GM23338 (cell line): ENCODE results near the gene IDH3A. TPM values are rescaled to one million over a fixed set of nuclear protein-coding genes. Genes with fewer than 3 reads are reported as not detected.

Experiments
- ATAC-seq: fragments of 200-7000 bp; cut with Tn5 transposase; 3 replicates; pipeline ENCODE4 v1.9.1; 2020
- DNase-seq: peaks from one replicate; pipeline ENCODE4 v3.0.0-alpha.2; 2015; ENCODE audit warnings: low spot score
- H2AFZ ChIP-seq: fragments of 200-600 bp; sonication (generic); 2 replicates; pipeline ENCODE4 v1.8.0; 2016; ENCODE audit warnings: antibody characterized with exemption, mild to moderate bottlenecking, moderate library complexity
- H3F3A ChIP-seq: fragments of 200-600 bp; sonication (generic); replicated peaks from 2 replicates; pipeline ENCODE4 v1.8.0; 2017; ENCODE audit warnings: antibody characterized with exemption, mixed run types, low read depth
- H3K27ac ChIP-seq: fragments of 200-600 bp; sonication (generic); 2 replicates; pipeline ENCODE4 v1.6.1; 2016; ENCODE audit warnings: low read depth
- H3K27me3 ChIP-seq: fragments of 200-600 bp; sonication (generic); 2 replicates; pipeline ENCODE4 v1.8.0; 2016; ENCODE audit warnings: mild to moderate bottlenecking, mixed run types, moderate library complexity; ENCODE audit not compliant: insufficient read depth
- H3K36me3 ChIP-seq: fragments of 200-600 bp; sonication (generic); 2 replicates; pipeline ENCODE4 v1.8.0; 2016; ENCODE audit warnings: mild to moderate bottlenecking; ENCODE audit not compliant: insufficient read depth
- H3K4me1 ChIP-seq: fragments of 200-600 bp; sonication (generic); 2 replicates; pipeline ENCODE4 v1.8.0; 2016; ENCODE audit warnings: mild to moderate bottlenecking, moderate library complexity; ENCODE audit not compliant: insufficient read depth
- H3K4me2 ChIP-seq: fragments of 200-600 bp; sonication (generic); 2 replicates; pipeline ENCODE4 v1.7.1; 2017; ENCODE audit warnings: mixed run types
- H3K4me3 ChIP-seq: fragments of 200-600 bp; sonication (generic); 2 replicates; pipeline ENCODE4 v1.6.1; 2016; ENCODE audit warnings: mixed run types
- H3K79me2 ChIP-seq: fragments of 200-600 bp; sonication (generic); replicated peaks from 2 replicates; pipeline ENCODE4 v1.8.0; 2017; ENCODE audit warnings: mild to moderate bottlenecking; ENCODE audit not compliant: insufficient read depth
- H3K9me2 ChIP-seq: fragments of 200-600 bp; sonication (generic); 2 replicates; pipeline ENCODE4 v1.8.0; 2017; ENCODE audit not compliant: insufficient read depth
- H4K20me1 ChIP-seq: fragments of 200-600 bp; sonication (generic); replicated peaks from 2 replicates; pipeline ENCODE4 v1.8.0; 2017; ENCODE audit warnings: mild to moderate bottlenecking; ENCODE audit not compliant: insufficient read depth
- H3K27ac Mint-ChIP-seq: 2 replicates; pipeline ENCODE4 v1.8.0; 2020; ENCODE audit warnings: inconsistent platforms, mild to moderate bottlenecking, moderate library complexity, mixed read lengths
- H3K27me3 Mint-ChIP-seq: 3 replicates; pipeline ENCODE4 v1.8.0; 2022; ENCODE audit warnings: low read depth, mild to moderate bottlenecking, moderate library complexity, mixed read lengths, inconsistent platforms; ENCODE audit not compliant: insufficient read depth, poor library complexity
- H3K36me3 Mint-ChIP-seq: 3 replicates; pipeline ENCODE4 v1.8.0; 2021; ENCODE audit warnings: low read depth, mild to moderate bottlenecking, inconsistent platforms, moderate library complexity, mixed read lengths
- H3K4me1 Mint-ChIP-seq: 3 replicates; pipeline ENCODE4 v1.8.0; 2020; ENCODE audit warnings: mild to moderate bottlenecking, inconsistent platforms, mixed read lengths
- H3K4me3 Mint-ChIP-seq: 3 replicates; pipeline ENCODE4 v1.8.0; 2021; ENCODE audit warnings: moderate library complexity, mild to moderate bottlenecking, inconsistent platforms, mixed read lengths
- H3K9me3 Mint-ChIP-seq: 3 replicates; pipeline ENCODE4 v1.8.0; 2020; ENCODE audit warnings: moderate library complexity, mild to moderate bottlenecking, inconsistent platforms, mixed read lengths
- CREB1 ChIP-seq: fragments of 250-450 bp; sonication (Bioruptor Pico); IDR thresholded peaks from 2 replicates; pipeline ENCODE4 v1.5.0; 2020; ENCODE audit warnings: low read depth, mild to moderate bottlenecking, moderate library complexity
- EZH2phosphoT487 ChIP-seq: fragments of 200-600 bp; sonication (generic); IDR thresholded peaks from one replicate; pipeline ENCODE4 v1.8.1; 2018; ENCODE audit warnings: antibody characterized with exemption; ENCODE audit not compliant: unreplicated experiment
- NANOG ChIP-seq: IDR thresholded peaks from 2 replicates; pipeline ENCODE4 v1.6.1; 2016; ENCODE audit warnings: antibody characterized with exemption, borderline replicate concordance
- POLR2AphosphoS5 ChIP-seq: IDR thresholded peaks from 2 replicates; pipeline ENCODE4 v1.6.1; 2016; ENCODE audit warnings: antibody characterized with exemption, low read depth
- ZNF331 ChIP-seq: fragments of 250-450 bp; sonication (Bioruptor Pico); IDR thresholded peaks from 2 replicates; pipeline ENCODE4 v1.5.0; 2020; ENCODE audit warnings: low read depth, mild to moderate bottlenecking, moderate library complexity
- polyA plus RNA-seq: library from polyadenylated mRNA; unstranded; fragments of >200 nt; fragmentation: Nextera tagmentation; extraction: Ambion mirVana; gene quantifications from 2 replicates; pipeline ENCODE4 v1.2.1, GENCODE V29; 2016
- total RNA-seq: library from RNA; depleted of rRNA; stranded (reverse); fragments of >200 nt; shearing (Covaris generic); gene quantifications from 2 replicates; pipeline ENCODE4 v1.2.3, GENCODE V29; 2014
- TF ChIP-seq, protein P1 (sequence below): fragments of 250-450 bp; sonication (Bioruptor Pico); IDR thresholded peaks from 2 replicates; pipeline ENCODE4 v1.5.0; 2020; ENCODE audit warnings: mild to moderate bottlenecking, moderate library complexity
- TF ChIP-seq, protein P2 (sequence below), 2 experiments: fragments of 200-600 bp in 1 of 2; sonication (generic) in 1 of 2; conservative IDR thresholded peaks; 2 replicates each; pipeline versions ENCODE4 v1.5.1 to v1.6.1; 2016 to 2017; ENCODE audit warnings: antibody characterized with exemption in 2 of 2, low read depth in 2 of 2, mild to moderate bottlenecking in 2 of 2, moderate library complexity in 1 of 2

Gene IDH3A
- total and polyA plus RNA-seq, 2 experiments from 2014 or later = 24.1 to 41.6 TPM

DNA sequence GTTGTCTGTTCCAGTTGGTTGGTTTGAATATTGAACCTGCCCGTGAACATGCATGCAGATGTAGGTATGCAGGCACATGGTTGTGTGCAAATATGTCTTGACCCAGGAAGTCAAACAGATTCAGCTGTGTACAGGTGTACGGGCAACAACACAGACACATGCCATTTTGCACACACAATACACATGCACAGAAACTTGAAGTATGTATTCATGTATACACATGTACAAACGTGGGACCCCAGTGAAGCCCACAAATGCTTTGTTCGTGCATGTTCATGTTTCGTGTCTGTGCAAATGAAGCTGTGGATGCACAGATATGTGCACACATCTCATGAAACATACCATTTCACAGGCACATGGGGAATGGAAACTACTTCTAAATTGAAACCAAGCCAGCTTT lies 30.7 kb downstream of the IDH3A start (continued):
- TF ChIP-seq, protein P1, sequence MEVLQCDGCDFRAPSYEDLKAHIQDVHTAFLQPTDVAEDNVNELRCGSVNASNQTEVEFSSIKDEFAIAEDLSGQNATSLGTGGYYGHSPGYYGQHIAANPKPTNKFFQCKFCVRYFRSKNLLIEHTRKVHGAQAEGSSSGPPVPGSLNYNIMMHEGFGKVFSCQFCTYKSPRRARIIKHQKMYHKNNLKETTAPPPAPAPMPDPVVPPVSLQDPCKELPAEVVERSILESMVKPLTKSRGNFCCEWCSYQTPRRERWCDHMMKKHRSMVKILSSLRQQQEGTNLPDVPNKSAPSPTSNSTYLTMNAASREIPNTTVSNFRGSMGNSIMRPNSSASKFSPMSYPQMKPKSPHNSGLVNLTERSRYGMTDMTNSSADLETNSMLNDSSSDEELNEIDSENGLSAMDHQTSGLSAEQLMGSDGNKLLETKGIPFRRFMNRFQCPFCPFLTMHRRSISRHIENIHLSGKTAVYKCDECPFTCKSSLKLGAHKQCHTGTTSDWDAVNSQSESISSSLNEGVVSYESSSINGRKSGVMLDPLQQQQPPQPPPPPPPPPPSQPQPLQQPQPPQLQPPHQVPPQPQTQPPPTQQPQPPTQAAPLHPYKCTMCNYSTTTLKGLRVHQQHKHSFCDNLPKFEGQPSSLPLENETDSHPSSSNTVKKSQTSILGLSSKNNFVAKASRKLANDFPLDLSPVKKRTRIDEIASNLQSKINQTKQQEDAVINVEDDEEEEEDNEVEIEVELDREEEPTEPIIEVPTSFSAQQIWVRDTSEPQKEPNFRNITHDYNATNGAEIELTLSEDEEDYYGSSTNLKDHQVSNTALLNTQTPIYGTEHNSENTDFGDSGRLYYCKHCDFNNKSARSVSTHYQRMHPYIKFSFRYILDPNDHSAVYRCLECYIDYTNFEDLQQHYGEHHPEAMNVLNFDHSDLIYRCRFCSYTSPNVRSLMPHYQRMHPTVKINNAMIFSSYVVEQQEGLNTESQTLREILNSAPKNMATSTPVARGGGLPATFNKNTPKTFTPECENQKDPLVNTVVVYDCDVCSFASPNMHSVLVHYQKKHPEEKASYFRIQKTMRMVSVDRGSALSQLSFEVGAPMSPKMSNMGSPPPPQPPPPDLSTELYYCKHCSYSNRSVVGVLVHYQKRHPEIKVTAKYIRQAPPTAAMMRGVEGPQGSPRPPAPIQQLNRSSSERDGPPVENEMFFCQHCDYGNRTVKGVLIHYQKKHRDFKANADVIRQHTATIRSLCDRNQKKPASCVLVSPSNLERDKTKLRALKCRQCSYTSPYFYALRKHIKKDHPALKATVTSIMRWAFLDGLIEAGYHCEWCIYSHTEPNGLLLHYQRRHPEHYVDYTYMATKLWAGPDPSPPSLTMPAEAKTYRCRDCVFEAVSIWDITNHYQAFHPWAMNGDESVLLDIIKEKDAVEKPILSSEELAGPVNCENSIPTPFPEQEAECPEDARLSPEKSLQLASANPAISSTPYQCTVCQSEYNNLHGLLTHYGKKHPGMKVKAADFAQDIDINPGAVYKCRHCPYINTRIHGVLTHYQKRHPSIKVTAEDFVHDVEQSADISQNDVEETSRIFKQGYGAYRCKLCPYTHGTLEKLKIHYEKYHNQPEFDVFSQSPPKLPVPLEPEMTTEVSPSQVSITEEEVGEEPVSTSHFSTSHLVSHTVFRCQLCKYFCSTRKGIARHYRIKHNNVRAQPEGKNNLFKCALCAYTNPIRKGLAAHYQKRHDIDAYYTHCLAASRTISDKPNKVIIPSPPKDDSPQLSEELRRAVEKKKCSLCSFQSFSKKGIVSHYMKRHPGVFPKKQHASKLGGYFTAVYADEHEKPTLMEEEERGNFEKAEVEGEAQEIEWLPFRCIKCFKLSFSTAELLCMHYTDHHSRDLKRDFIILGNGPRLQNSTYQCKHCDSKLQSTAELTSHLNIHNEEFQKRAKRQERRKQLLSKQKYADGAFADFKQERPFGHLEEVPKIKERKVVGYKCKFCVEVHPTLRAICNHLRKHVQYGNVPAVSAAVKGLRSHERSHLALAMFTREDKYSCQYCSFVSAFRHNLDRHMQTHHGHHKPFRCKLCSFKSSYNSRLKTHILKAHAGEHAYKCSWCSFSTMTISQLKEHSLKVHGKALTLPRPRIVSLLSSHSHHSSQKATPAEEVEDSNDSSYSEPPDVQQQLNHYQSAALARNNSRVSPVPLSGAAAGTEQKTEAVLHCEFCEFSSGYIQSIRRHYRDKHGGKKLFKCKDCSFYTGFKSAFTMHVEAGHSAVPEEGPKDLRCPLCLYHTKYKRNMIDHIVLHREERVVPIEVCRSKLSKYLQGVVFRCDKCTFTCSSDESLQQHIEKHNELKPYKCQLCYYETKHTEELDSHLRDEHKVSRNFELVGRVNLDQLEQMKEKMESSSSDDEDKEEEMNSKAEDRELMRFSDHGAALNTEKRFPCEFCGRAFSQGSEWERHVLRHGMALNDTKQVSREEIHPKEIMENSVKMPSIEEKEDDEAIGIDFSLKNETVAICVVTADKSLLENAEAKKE (CRISPR knock-in tag) = no peak

DNA sequence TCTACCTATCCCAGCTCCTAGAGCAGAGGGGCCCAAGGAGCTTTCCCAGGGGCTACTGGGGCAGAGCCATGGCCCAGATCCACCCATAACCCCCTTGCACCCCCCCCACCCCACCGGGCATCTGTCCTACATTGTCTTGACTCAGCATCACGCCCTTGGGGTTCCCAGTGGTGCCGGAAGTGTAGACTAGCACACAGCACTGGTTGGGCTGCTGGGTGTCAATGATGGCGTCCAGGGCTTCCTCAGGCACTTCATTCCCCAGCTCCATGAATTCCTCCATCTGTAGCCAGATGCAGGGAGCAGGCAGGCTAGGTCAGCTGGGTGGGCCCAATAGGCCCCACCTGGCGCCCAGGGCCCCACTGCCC lies 33.2 kb downstream of the IDH3A start:
- DNase-seq (no peak), ATAC-seq (no peak)
- Mint-ChIP-seq H3K36me3 (no peaks in the 10 kb centered on the region), H3K9me3 (no peaks in the 10 kb centered on the region), H3K4me1 (peaks cover 4% of the 10 kb centered on the region; the same call in 2 of the 3 replicates), H3K27ac (no peak overlapping the region), H3K27me3 (no peaks in the 10 kb centered on the region), H3K4me3 (no peak overlapping the region)
- H3K36me3 ChIP-seq = no peaks in the 10 kb centered on the region
- no peaks in the 10 kb centered on the region for H3K9me2 ChIP-seq
- H3K79me2 ChIP-seq = no peaks in the 10 kb centered on the region
- H3K4me2 ChIP-seq = no peak overlapping the region
- no peaks in the 10 kb centered on the region for H3F3A ChIP-seq
- no peak overlapping the region for H3K27ac ChIP-seq
- H3K4me1 ChIP-seq = no peaks in the 10 kb centered on the region
- H3K27me3 ChIP-seq = no peaks in the 10 kb centered on the region
- no peak overlapping the region for H3K4me3 ChIP-seq
- no peak overlapping the region for H2AFZ ChIP-seq
- H4K20me1 ChIP-seq = no peaks in the 10 kb centered on the region; the same call in 1 of the 2 replicates
- TF ChIP-seq CREB1 (CRISPR knock-in tag) (no peak), ZNF331 (CRISPR knock-in tag) (no peak), NANOG (no peak), POLR2AphosphoS5 (no peak), EZH2phosphoT487 (no peak)
- TF ChIP-seq, protein P1 (CRISPR knock-in tag) = no peak
- TF ChIP-seq, protein P2, sequence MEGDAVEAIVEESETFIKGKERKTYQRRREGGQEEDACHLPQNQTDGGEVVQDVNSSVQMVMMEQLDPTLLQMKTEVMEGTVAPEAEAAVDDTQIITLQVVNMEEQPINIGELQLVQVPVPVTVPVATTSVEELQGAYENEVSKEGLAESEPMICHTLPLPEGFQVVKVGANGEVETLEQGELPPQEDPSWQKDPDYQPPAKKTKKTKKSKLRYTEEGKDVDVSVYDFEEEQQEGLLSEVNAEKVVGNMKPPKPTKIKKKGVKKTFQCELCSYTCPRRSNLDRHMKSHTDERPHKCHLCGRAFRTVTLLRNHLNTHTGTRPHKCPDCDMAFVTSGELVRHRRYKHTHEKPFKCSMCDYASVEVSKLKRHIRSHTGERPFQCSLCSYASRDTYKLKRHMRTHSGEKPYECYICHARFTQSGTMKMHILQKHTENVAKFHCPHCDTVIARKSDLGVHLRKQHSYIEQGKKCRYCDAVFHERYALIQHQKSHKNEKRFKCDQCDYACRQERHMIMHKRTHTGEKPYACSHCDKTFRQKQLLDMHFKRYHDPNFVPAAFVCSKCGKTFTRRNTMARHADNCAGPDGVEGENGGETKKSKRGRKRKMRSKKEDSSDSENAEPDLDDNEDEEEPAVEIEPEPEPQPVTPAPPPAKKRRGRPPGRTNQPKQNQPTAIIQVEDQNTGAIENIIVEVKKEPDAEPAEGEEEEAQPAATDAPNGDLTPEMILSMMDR (conservative IDR thresholded peaks at IDR 0.05; ENCODE audit: low read depth in 2 of 2) = no peak
